PC-9 (cell line): ENCODE data around the gene SRP68.

Experiments
- CTCF ChIP-seq: fragments of 200-600 bp; sonication (generic); conservative IDR thresholded peaks from 2 replicates; pipeline ENCODE4 v1.6.1; 2017; ENCODE audit warnings: mixed run types, antibody characterized with exemption, mild to moderate bottlenecking, moderate library complexity
- EZH2 ChIP-seq: fragments of 200-600 bp; sonication (generic); IDR thresholded peaks from 2 replicates; pipeline ENCODE4 v1.8.0; 2017; ENCODE audit warnings: antibody characterized with exemption, low read depth

GRCh38 chr17:76033139-76033538 is 39.2 kb downstream of the SRP68 start:
- no peak for TF ChIP-seq EZH2
- no peak for TF ChIP-seq CTCF
